HT1080 (cell line): Measurements from ENCODE around the gene TNNT3. TPM values are rescaled to one million over a fixed set of nuclear protein-coding genes. Genes with fewer than 3 reads are reported as not detected.

Experiments
- DNase-seq: peaks from one replicate; pipeline ENCODE4 v3.0.0-alpha.2; 2015; ENCODE audit warnings: low read depth
- total RNA-seq: library from RNA; depleted of rRNA; stranded (reverse); fragments of >200 nt; shearing (Covaris generic); gene quantifications from 2 replicates; pipeline ENCODE4 v1.2.3, GENCODE V29; 2014

The TNNT3 gene
- total RNA-seq, 1 experiment from 2014 or later: not detected

GRCh38 chr11:1894759-1895158 lies 24.7 kb upstream of the TNNT3 start:
- no peak for DNase-seq

DNA sequence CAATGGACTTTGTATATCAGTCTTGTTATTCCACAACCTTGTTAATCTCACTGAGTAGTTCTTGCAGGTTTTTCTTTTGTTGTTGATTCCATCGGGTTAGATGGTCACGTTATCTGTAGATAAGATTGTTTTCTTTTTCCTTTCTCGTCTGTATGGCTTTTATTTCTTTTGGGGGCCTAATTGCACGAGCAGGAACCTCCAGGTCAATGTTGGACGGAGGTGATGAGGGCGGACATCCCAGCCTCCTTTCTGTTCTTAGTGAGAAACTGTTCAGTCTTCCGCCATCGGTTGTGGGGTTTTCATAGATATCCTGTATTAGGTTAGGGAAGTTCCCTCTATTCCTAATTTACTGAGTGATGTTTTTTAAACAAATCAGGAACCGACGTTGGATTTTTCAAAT lies 23.0 kb upstream of the TNNT3 start:
- no peak for DNase-seq

GRCh38 chr11:1896923-1897322 lies 22.6 kb upstream of the TNNT3 start:
- DNase-seq: no peak

DNA sequence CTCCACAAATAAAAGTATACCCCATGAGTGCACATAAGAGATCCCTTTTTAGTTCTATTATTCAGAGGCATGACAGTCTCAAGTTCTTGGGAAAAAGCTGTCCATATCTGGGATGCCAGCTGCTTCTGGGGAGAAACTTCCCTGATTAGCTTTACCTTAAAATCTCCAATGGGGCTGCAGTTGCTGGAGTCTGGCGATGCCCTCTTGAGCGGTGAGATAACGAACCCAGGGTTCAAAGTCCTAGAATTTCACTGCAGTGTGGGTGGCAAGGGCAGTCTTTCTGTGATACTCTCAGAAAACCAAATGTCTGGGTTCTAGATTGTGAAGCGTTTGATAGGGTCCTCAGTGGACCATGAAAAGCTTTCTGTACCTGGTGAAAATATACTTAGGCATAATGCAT lies 20.4 kb upstream of the TNNT3 start:
- no peak for DNase-seq

GRCh38 chr11:1899686-1900085 lies 19.8 kb upstream of the TNNT3 start:
- DNase-seq: no peak

GRCh38 chr11:1906181-1906580 lies 13.3 kb upstream of the TNNT3 start:
- DNase-seq: no peak

DNA sequence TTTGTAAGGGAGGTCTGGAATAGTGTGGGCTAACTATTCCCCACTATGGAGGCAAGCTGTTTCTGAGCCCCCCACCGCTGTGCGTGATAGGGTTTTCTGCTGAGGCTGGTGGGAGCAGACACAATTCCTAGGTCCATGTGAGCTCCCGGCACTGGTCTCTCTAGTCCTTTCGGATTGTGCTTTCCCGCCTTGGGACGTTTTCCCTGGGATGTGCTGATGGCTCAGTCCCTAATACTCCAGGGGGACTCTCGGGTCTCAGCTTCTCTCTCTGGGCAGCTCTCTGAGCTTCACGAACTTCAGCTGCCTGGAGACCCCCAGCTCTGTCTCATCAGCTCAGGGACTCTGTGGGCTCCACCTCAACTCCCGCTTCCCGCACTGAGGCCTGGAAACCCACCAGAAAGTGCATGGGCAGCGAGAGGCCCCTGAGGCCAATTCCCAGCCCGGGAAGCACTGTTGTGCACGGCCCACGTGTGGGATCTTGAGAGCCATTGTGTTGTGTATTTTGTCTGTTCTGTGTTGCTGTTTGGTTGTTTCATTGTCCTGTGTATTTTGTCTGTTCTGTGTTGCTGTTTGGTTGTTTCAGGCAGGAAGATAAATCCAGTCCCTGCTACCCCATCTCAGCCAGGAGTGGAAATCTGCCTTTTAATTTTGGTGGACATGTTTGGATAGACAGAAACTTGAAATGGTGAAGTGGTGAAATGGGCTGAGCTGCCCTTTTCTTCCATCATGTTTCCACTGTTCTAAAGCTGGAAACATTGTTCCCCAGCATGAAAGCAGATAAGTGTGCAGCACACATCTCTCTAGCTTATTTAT lies 12.7 kb upstream of the TNNT3 start:
- DNase-seq: no peak

DNA sequence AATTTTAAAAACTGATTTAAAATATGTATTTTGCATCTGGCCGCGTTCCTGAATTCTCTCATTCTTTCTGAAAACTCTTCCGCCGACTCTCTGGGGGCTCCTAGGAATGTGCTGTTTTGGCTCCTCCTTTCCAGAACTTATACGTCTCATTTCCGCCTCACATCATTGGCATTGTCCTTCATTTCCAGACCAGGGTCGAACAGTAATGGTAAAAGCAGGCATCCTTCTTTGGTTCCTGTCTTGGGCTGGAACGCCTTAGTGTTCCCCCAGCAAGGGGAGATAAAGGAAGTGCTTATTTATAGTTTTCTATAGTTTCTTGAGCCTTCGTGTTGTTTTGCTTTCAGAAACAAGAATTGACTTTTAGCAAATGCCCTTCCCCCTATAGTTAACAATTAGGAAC lies 10.9 kb upstream of the TNNT3 start:
- no peak for DNase-seq

DNA sequence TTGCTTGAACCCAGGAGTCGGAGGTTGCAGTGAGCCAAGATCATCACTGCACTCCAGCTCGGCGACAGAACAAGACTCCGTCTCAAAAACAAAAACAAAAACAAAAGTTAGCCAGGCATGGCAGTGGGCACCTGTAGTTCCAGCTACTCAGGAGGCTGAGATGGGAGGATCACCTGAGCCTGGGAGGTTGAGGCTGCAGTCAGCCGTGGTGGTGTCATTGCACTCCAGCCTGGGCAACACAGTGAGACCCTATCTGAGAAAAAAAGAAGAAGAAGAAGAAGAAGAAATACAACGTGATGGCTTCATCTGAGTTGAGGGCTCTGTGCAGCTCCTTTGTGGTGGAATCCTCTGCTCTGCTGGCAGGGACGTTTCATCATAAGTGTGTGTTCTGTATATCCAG lies 10.0 kb upstream of the TNNT3 start:
- no peak for DNase-seq

DNA sequence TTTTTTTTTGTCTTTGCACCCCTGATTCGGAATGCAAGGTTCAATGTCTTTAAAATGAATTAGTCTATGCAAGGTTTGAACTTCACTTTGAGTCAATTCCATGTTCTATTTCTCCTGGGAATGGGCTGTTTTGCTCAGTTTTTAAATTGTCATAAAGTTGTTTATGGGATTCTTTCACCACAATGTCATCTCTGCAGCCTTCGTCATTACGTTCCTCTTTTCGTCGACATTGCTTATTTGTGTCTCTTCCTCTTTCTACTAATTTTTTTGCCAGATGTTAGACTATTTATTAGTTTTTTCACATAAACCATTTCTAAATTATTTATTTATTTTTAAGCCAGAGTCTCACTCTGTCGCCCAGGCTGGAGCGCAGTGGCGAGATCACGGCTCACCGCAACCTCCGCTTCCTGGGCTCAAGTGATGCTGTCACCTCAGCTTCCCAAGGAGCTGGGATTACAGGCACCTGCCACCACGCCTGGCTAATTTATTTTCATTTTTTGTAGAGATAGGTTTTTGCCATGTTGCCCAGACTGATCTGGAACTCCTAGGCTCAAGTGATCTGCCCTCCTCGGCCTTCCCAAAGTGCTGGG lies 7.1 kb upstream of the TNNT3 start:
- no peak for DNase-seq

- DNase-seq: no peak
Observed at GRCh38 chr11:1913271-1914060, 6.0 kb upstream of the TNNT3 start.

DNA sequence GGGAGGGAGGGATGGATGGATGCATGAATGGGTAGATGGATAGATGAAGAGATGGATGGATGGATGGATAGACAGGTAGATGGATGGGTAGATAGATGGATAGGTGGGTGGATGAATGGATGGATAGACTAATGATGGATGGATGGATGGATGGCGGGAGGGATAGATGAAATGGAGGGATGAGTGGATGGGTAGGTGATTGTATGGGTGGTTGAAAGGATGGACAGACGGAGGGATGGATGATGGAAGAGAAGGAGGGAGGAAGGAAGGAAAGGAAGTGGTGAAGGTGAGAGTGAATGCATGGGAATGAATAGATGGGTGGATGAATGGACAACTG lies 3.7 kb upstream of the TNNT3 start:
- DNase-seq: no peak

GRCh38 chr11:1916132-1916985 lies 3.1 kb upstream of the TNNT3 start:
- no peak for DNase-seq

GRCh38 chr11:1916986-1917522 lies 2.4 kb upstream of the TNNT3 start:
- DNase-seq: no peak

DNA sequence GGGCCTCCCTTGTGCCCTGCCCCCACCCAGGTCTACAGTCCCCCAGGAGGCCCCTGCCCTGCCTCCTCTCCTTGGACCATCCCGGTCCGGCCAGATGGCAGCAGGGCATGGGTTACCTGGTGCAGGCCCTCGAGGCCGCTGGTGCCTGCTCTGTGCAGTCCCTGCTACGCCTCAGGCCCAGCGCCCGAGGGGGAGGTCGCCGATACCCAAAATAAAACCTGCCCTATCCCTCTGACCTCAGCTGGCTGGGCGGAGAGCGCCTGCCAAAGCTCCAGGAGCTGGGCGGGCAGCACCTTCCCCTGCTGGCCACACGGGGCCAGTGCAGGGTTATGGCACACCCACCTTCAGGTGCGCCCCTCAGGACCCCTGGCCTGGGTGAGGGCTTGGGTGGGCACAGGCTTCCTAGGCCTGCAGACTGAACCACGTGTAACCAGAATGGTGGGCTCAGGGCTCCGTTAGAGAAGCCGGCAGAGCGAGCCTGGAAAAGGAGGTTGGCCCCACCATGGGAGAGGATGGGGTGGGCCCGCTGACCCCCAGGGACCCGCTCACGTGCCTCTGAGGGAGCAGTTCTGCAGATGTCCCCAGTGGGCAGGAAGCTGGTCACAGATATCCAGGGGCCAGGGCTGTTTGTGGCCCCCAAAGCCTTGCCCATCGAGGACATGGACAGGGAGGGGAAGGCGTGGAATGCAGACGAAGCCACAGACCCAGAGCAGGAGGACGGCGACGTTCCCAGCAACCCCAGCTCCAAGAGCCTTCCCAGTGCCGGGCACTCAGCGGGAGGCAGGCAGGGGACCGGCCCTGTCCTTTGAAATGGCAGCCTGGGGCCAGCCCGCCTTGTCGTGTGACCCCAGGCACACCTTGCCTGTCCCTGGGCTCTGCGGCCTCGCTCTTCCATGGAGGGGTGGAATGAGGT lies 1.7 kb upstream of the TNNT3 start:
- no peak for DNase-seq

DNA sequence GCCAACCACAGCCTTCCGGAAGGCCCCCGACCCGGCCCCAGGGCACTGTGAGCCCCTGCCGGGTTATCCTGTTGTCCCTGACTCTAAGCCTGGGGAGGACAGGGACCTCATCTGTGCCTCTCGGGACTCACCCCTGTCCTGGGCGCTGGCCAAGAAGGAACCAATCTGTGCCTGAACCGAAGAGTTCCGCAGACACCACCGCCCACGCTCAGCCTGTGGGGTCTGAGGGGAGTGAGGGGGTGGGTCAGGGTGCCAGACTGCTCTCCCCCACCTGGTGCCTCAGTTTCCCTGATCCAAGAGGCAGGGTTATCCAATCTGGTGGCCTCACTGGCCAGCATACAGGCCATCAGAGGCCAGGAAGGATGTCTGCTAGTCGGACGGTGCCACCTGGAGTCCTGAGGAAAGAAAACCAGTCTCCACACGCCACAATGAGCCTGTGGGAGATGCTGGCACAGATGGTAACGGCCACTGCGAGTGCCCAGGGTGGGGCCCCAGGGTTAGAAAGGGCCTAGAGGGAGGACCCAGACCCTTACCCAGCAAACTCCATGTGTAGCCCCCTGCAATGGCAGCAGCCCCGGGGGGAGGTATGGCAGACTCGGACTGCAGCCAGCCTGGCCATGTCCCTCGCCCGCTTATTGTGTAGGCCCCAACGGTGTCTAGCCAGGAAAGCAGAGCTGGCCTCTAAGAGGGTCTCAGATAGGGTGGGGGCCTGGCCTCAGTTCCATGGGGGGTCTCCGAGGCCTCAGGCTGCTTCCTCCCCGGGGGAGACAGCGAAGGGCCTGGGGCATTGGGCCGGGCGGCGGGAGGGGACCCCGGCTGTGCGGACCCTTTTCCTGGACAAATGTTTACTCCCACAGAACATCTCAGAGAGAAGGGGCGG lies 827 bp upstream of the TNNT3 start:
- DNase-seq: no peak

GRCh38 chr11:1920128-1920908 lies 815 bp downstream of the TNNT3 start:
- DNase-seq: no peak

DNA sequence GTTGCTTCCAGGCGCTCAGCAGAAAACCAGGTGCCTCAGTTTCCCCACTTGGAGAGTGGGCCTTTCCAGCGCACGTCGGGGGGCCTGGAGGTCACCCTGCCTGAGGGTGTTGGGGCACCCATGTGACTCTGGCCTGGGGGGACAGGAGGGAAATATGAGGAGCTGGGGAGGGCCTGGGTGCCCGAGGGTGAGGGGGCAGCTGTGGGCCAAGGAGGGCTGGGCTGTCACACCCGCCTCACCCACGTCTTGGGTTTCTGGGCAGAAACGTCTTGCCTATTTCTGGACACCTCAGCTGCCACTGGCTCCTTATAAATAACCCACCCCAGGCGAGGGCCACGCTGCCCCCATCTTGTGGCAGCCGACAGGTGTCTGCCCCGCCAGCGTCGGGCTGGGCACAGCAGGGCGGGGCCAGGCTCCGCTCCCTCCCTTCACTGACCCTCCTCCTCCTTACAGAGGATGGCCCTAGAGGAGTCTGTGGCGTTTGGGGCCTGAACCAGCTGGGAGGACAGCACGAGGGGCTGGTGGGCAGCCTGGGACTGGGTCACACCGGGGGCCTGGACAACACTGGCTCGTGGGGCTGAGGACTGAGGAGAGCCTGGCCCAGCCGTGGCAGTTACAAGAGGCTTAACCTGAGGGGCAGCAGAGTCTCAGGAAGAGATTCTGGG lies 1.5 kb downstream of the TNNT3 start:
- no peak for DNase-seq
